Fibroblast of lung (primary cell): Measurements from ENCODE around the gene TAOK1.

Source experiments
- CTCF ChIP-seq, 2 donors: IDR thresholded peaks in 1 of 2; conservative IDR thresholded peaks in 1 of 2; 1 replicate in 1 of 2; 2 replicates in 1 of 2; pipeline ENCODE4 v1.5.1; 2011 to 2012; ENCODE audit warnings: low read length in 2 of 2, control low read depth in 1 of 2, inconsistent platforms in 1 of 2, low read depth in 1 of 2, mild to moderate bottlenecking in 1 of 2
- EZH2 ChIP-seq: IDR thresholded peaks from 2 replicates; pipeline ENCODE4 v1.5.1; 2012; ENCODE audit warnings: low read length, control low read depth, mild to moderate bottlenecking; ENCODE audit errors: missing control alignments

GRCh38 chr17:29514792-29515191 lies 124.6 kb downstream of the TAOK1 start:
- no peak for TF ChIP-seq CTCF (conservative IDR thresholded peaks at IDR 0.05 in 1 of 2, IDR thresholded peaks at IDR 0.05 in 1 of 2; ENCODE audit: low read depth in 1 of 2, low read length in 2 of 2)
- no peak for TF ChIP-seq EZH2
